Stimulated activated CD8-positive, alpha-beta memory T cell treated with anti-CD3 and anti-CD28 coated beads, Interleukin-4, amount 100 ng/mL, for 1 hour (primary cell): ENCODE measurements around the gene CEP135.
"Not testable (repeated sequence)": the region's sequence is repeated elsewhere in the genome, so short reads cannot be mapped to it uniquely, and the experiment has no call there.

Source experiments
- DNase-seq, 2 donors: peaks; one replicate each; pipeline ENCODE4 v3.0.0-alpha.2; 2020; ENCODE audit warnings: low read depth in 2 of 2, low spot score in 1 of 2

Gene CEP135

GRCh38 chr4:55939421-55939820 is 9.3 kb upstream of the CEP135 start:
- DNase-seq: no peak

GRCh38 chr4:55941881-55942396 is 6.8 kb upstream of the CEP135 start:
- DNase-seq: no peak

GRCh38 chr4:55947254-55947882 is 1.4 kb upstream of the CEP135 start:
- no peak for DNase-seq

GRCh38 chr4:55947912-55948725 is 626 bp upstream of the CEP135 start:
- DNase-seq: no peak

- DNase-seq: no peak
Measured at GRCh38 chr4:55949482-55949802, 697 bp downstream of the CEP135 start.

- DNase-seq: no peak
Measured at GRCh38 chr4:55951191-55951922, 2.6 kb downstream of the CEP135 start.

- no peak for DNase-seq
Measured at GRCh38 chr4:55955710-55956109, 7.0 kb downstream of the CEP135 start.

- DNase-seq: no peak
Measured at GRCh38 chr4:55959655-55960054, 10.9 kb downstream of the CEP135 start.

GRCh38 chr4:55964046-55964445 is 15.3 kb downstream of the CEP135 start:
- no peak for DNase-seq

- DNase-seq: no peak
Measured at GRCh38 chr4:55965585-55965984, 16.8 kb downstream of the CEP135 start.

- not testable (repeated sequence) for DNase-seq
Measured at GRCh38 chr4:55966324-55966723, 17.6 kb downstream of the CEP135 start.

GRCh38 chr4:55967376-55967775 is 18.6 kb downstream of the CEP135 start:
- DNase-seq: no peak

GRCh38 chr4:55973650-55974049 is 24.9 kb downstream of the CEP135 start:
- no peak for DNase-seq

- no peak for DNase-seq
Measured at GRCh38 chr4:55977811-55978210, 29.1 kb downstream of the CEP135 start.

GRCh38 chr4:55979562-55979961 is 30.8 kb downstream of the CEP135 start:
- DNase-seq: no peak

- no peak for DNase-seq
Measured at GRCh38 chr4:55980725-55981124, 32.0 kb downstream of the CEP135 start.

- no peak for DNase-seq
Measured at GRCh38 chr4:55982976-55983375, 34.2 kb downstream of the CEP135 start.

GRCh38 chr4:55989766-55990165 is 41.0 kb downstream of the CEP135 start:
- DNase-seq: no peak

- no peak for DNase-seq
Measured at GRCh38 chr4:55993994-55994663, 45.4 kb downstream of the CEP135 start.

- DNase-seq: no peak
Measured at GRCh38 chr4:55996646-55997045, 47.9 kb downstream of the CEP135 start.

GRCh38 chr4:56003606-56004005 is 54.9 kb downstream of the CEP135 start:
- DNase-seq: no peak
